HT1080 (cell line): ENCODE measurements around the gene TPST1. TPM values are rescaled to one million over a fixed set of nuclear protein-coding genes. Genes with fewer than 3 reads are reported as not detected.

ENCODE experiments used
- DNase-seq: peaks from one replicate; pipeline ENCODE4 v3.0.0-alpha.2; 2015; ENCODE audit warnings: low read depth
- total RNA-seq: library from RNA; depleted of rRNA; stranded (reverse); fragments of >200 nt; shearing (Covaris generic); gene quantifications from 2 replicates; pipeline ENCODE4 v1.2.3, GENCODE V29; 2014

The TPST1 gene
- total RNA-seq, 1 experiment from 2014 or later = 51.6 TPM

DNA sequence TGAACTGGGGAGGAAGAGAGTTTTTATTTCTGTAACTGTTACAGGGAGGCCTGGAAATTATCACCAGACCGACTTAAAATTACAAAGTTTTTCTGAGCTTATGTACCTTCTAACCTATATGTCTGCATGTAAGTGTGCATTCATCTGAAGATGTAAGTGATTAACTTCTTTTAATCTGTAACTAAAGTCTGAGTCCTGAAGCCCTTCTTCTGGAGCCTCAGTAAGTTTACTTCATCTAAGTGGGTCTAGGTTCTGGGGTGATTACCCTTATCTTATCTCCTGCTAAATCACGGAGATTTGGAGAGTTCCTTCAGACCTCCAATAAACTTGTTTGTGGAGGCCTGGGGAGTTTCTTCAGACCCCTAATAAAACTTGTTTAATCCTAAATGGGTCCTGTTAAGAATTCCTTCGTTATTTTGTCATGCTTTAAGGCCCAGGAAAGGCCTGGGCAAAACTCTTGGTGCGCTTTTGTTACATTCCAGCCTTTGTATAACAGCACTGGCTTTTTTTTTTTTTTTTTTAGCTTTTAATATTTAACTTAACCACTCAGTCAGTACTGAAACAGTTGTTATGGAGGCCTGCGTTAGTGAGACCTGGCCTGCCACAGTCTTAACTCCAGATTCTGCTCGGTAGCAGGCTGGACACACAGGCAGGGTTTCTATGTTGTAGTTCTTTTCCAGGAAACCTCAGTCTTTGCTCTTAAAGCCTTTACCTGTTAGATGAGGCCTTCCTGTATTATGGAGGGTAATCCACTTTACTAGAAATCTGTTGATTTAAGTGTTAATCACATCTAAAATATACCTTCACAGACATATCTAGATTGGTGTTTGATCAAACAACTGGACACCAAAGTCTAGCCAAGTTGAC lies 33.0 kb downstream of the TPST1 start:
- DNase-seq = no peak

DNA sequence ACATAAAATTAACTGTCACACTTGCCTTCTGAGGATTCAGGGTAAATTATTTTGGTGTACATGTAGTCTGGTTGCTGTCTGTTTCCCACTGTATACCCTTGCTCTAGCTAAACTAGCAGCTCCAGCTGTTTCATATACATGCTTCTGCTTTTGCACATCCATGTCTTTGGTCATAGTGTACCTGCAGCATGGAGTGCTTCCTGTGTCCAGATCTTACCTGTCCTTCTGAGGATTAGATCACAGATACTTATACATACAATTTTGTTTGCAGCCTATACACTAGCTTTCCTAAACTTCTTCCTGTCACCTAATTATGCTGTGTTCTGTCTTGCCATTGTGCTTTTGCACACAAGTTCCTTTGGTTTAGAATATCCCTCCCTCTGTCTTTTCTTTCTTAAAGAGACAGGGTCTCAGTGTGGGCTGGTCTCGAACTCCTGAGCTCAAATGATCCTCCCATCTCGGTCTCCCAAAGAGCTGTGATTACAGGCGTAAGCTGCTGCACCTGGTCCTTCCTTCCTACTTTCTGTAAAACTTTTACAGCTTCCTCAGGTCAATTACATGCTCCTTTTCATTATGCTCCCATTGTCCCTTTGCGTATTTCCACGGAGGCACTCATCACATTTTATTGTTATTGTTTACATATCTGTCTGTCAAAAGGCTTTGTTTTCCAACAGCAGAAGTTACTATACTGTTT lies 33.8 kb downstream of the TPST1 start:
- no peak for DNase-seq

DNA sequence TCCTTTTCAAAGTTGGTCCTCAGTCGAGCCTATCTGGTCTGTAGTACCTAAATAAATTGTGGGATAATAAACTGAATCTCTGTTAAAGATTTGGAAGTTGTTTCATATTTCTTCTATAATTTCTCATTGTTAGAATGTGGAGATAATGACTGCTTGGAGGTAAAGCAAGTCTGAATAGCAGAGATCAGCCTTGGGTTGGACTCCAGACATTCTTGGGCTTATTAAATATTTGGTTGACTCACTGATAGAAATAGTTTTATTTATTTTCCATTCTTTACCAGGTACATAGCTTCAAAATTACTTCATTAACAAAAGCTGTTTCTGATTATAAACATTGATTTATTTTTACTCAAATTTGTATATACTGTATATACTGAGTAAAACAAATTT lies 34.3 kb downstream of the TPST1 start:
- DNase-seq = no peak

DNA sequence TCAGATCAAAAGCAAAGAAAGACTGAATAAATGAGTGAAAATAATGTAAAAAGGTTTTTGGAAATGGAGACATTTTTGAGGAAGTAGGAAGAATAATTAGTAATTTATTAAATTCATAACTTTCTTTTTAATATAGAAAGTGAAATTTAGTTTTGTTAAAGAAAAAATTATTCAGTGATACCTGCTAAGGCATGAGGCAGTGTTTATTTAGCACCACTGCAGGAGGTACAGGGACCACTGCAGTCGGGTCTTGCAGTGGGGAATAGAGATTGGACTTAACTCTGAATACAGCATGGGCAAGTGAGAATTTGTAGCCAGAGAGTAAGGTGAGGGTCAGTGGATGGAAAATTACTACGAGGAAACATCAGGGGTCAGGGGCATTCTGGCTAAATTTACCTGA lies 39.9 kb downstream of the TPST1 start:
- DNase-seq = no peak

DNA sequence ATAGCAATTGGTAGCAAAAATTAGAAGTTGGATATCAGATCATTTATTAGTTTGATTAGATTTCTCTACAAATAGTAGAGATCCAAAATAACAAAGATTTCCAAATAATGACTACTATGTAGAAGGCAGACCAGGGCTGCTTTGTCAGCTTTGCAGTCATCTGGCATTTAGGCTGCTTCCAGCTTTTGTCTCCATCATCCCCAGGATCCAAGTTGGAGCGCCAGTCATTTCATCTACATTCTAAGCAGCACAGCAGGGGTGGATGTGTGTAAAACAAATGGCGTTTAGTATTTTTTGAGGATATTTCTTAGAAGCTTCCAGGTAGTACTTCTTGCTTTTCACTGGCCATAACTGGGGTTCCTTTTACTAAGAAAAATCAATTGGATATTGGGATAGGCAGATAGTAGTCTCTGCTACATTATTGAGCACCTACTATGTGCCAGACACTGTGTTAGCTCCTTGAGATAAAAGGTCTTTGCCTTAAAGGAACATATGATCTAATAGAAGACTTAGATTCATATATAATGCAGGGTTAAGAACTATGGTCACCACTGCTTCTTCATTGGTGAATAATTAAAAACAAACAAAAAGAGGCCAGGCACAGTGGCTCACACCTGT lies 41.5 kb downstream of the TPST1 start:
- DNase-seq = no peak

DNA sequence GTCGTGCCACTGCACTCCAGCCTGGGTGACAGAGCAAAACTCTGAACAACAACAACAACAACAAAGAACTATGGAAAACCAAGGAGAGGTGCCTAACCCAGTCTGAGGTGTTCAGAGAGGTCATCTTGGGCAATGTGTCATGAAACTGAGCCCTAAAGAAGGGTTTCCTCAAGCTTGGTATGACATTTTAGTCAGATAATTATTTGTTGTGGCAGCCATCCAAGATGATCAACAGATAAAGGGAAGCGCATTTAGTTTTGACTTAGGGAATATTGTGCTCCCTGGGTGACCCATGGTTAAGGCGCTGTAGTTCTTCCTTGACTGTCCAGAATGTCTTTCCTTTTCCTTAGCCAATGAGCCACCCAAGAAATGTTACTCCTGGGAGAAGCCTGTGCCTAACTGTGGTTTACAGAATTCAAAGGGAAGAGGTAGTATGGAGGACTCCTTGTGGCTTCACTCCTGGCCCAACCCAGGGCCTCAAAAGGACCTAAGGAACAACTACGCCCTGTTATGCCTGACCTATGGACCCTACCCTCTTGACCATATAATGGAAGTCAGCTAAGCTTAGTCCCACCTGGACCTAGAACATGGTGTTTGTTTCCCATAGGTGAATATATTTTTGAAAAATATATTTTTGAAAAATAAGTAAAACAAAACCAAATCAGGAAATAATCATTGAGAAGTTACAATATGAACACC lies 42.4 kb downstream of the TPST1 start:
- no peak for DNase-seq

DNA sequence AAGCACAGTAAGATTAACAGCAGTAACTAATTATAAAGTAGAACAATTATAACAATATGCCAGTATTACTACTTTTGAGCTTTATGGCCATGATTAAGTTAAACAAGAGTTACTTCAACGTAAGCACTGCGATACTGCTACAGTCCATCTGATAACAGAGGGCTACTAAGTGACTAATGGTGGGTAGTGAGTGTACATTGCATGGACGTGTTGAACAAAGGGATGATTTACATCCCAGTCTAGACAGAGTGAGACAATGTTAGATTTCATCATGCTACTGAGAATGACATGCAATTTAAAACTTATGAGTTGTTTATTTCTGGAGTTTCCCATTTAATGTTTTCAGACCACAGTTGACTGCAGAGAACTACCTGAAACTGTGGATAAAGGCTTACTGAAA lies 45.6 kb downstream of the TPST1 start:
- DNase-seq = peak; percentile 81

DNA sequence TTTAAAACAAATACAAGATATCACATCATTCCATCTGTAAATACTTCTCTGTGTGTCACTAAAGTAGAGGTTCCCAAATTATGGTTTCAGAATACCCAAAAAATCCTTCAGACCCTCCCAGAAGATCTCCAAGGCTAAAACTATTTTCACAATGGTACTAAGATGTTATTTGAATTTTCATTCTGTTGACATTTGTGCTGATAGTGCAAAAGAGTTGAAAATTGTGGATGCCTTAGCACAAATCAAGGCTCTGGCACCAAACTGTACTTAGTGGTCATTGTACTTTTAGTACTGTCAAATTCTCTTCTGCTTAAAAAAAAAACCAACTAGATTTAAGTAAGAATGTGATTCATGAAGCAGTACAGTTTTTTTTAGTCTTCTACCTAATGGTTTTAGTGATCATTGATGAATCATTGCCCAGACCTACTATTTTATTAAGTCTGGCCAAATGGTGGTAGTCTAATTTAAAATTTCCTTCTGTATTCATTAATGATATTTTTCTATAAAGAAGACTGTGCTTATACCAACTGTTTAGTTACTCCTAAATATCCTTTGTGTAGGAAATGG lies 50.5 kb downstream of the TPST1 start:
- peak; percentile 38 for DNase-seq

DNA sequence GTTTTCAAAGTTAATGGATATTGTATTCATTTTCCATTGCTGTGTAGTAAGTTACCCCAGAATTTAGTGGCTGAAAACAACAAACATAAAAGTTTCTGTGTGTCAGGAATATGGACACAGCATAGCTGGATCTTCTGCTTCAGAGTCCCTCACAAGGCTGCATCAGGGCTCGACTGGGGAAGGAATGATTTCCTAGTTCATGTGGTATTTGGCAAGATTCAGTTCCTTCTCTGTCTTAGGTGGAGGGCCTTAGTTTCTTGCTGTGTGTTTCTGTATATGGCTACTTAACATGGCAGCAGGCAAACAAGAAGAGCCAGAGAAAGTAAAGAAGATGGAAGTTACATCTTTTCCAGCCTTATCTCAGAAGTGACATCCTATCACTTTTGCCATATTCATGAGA lies 51.1 kb downstream of the TPST1 start:
- no peak for DNase-seq

DNA sequence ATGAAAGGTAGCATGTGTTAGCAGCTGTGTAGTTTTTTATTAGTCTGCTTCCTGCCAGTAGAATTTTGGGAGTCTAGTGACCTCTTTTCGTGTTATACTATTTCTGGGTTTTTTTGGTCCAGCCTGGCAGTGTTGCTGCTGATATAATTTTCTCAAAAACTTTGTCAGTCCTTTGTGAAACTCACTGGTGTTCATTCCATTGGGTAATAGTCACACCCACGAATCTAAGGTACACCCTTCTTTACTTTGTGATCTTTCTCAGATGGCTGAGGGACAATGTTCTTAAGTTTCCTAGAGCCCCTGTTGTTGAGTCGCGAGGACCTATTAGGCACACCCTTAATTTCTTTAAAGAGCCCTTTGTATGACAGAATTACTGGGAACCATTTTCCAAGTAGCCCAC lies 52.3 kb downstream of the TPST1 start:
- DNase-seq = no peak

DNA sequence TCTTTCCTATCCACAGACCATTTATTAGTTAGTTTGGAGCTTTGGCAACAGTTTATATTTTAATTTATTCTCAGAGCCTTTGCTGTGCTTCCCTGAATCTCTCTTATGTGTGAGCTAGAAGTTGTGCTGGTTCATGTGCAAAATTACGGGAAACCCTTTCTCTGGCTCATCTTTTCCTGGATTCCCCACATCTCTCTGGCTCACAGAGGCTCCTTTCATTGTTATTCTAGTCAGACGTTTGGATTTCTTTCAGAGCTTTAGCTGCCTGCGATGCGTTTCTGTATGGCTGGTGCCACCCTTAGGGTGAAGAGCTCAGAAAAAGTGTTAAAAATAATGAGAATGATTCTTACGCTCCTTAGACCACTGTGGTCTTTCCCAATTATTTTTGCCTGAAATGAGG lies 53.3 kb downstream of the TPST1 start:
- DNase-seq = no peak

DNA sequence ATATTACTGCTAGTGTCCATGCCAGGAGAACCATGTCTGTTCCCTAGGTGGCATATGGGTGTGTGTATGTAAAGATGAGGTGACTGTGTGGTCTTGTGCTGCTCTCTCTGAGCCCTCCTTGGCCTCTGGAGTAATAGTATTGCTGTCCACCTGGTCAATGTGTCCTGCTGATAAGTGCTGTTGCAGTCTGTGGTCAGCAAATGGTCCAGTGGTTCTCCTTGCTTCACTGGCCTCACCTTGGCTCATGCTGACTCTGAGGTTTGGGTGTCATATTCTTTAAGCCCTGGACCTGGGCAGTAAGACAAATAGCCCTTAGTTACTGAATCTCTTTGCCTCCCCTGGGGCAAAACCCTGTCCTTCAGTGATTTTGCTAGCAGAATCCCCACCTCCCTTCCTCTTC lies 56.8 kb downstream of the TPST1 start:
- DNase-seq = no peak

DNA sequence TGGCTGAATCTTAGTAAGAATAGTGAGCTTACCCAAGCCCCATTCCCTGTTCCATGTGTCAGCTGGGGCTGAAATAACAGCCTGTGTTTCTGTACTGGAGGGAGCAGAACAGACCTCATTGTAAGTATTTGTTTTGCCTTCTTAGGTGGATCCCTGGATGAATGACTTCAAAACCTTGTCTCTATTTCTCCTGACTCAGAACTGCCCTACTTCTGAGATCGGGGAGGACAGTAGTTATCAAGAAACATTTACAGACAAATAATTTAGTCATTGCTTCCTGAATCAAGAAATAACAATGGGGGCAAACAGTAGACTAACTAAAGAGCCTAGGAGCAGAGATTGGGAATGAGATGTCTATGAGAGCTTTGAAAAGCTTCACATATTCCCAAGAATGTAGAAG lies 58.8 kb downstream of the TPST1 start:
- DNase-seq = no peak

DNA sequence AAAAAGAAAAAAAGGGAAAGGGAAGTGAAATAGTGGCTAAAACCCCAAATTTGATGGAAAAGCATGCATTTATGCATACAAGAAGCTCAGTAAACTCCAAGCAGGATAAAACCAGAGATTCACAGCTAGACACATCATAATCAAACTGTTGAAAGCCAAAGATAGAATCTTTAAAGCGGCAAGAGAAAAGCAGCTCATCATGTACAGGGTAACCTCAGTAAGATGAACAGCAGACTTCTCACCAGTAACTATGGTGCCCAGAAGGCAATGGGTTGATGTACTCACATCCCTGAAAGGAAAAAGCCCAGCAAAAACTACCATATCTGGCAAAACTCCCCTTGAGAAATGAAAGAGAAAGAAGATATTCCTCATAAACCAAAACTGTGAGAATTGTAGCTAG lies 60.4 kb downstream of the TPST1 start:
- no peak for DNase-seq

DNA sequence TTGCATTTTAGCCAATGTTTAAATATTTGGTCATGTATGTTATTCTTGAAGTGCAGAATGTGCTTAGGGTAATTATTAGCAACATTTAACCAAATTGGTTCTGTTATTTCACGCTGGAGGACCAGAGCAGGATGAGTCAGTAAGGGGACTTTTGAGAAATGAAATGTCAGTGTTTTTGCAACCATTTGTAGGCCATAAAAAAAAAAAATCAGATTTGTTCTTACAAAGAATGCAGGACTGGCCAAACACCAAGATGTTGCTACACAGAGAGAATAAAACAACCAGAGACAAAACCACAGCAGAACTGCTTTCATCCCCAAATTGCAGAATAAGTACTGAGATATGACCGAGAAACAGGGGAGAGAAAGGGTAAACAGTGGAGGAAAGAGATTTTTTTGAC lies 62.1 kb downstream of the TPST1 start:
- no peak for DNase-seq

DNA sequence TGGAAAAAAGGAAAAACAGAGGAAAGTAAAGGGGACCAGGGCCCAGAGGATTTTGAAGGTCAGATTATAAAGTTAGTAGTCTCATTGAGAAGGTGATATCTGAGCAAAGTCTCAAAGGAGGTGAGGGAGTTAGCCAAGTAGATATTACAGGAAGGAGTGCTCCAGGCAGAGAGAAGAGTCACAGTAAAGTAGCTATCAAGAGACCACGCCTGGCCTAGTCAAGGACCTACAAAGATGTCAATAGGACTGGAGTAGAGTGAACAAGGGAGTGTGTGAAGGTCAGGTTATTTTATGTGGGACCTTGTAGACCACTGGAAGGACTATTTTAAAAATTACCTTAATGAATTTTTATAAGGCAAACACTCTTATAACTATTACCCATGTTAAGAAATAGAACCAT lies 64.8 kb downstream of the TPST1 start:
- DNase-seq = no peak

DNA sequence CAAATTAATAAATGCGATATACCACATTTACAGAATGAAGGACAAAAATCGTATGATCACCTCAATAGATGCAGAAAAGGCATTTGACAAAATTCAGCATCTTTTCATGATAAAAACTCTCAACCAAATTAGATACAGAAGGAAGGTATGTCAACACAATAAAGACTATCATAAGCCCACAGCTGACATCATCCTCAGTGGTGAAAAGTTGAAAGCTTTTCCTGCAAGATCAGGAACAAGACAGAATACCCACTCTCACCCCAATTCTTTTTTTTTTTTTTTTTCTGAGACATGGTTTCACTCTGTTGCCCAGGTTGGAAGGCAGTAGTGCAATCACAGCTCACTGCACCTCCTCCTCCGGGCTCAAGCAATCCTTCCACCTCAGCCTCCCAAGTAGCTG lies 67.2 kb downstream of the TPST1 start:
- DNase-seq = no peak

DNA sequence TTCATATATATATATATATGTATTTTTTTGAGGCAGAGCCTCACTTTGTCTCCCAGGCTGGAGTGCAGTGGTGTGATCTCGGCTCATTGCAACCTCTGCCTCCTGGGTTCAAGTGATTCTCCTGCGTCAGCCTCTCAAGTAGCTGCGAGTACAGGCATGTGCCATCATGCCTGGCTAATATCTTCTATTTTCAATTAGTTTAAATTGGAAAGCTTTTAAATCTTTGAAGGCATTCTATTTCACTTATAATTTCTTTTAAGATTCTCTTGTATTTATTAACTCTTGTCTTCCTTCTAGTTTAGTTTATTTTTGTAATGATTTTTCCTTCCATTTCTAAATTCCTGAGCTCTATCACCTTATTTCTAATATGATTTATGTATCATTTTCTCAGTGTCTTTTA lies 71.2 kb downstream of the TPST1 start:
- DNase-seq = no peak

DNA sequence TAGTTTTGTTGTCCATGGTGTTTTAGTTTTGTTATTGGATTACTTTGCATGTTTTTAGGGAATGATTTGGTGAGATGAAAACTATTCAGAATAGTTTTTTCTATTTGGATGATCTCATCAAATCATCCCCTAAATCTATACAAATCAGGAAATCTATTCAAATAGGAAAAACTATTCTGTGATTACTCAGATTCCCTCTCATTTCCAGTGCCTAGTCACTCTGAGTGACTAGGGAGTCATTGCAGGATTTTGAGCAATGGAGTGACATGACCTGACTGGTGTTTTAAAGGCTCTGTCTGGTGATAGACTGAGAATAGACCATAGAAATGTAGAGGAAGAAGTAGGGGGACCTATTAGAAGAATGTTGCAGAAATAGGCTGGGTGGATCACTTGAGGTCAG lies 72.4 kb downstream of the TPST1 start:
- peak; percentile 10 for DNase-seq

DNA sequence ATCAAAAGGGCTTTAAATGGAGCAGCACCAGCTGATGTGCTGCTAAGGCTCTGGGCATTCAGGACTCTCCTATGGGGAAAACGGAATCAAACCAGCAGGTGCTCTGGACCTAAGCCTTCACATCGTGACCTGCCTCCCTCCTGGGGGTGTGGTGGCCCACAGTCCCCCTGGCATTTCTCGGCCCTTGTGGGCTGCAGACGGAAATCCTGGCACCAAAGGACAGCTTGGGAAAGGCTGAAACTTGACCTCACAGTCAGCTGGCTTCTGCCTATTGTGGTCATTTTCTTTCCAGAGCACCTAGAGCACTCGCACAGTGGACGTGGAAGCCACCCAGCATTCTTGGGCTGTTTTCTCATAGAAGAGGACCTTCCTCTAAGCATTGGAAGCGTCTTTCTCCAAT lies 74.8 kb downstream of the TPST1 start:
- DNase-seq = no peak
